GM12874 (cell line): ENCODE data around the gene GRIA3.

ENCODE experiments used
- TF ChIP-seq, protein P1 (sequence below): IDR thresholded peaks from 2 replicates; pipeline ENCODE4 v1.5.1; 2011; ENCODE audit warnings: low read depth, mild to moderate bottlenecking, control low read depth, low read length, moderate library complexity; ENCODE audit not compliant: insufficient read depth

The GRIA3 gene

DNA sequence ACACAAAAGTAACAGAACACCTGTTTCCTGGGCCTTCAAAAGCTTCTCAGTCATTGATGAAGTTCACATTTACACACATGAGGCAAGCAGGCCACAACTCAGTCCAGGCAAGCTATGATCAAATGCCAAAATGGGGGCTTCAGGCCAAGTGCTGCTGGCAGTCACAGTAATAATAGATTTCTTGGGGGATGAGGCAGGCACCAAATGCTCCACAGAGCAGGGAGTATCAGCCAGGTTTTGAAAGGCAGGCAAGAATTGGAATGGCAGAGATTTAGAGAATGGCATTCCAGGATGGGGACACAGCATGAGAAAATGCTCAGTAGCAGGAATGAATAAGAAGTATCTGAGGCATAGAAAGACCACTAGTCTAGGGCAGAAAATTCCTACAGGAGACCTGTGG, 52.8 kb downstream of the GRIA3 start:
- TF ChIP-seq, protein P1, sequence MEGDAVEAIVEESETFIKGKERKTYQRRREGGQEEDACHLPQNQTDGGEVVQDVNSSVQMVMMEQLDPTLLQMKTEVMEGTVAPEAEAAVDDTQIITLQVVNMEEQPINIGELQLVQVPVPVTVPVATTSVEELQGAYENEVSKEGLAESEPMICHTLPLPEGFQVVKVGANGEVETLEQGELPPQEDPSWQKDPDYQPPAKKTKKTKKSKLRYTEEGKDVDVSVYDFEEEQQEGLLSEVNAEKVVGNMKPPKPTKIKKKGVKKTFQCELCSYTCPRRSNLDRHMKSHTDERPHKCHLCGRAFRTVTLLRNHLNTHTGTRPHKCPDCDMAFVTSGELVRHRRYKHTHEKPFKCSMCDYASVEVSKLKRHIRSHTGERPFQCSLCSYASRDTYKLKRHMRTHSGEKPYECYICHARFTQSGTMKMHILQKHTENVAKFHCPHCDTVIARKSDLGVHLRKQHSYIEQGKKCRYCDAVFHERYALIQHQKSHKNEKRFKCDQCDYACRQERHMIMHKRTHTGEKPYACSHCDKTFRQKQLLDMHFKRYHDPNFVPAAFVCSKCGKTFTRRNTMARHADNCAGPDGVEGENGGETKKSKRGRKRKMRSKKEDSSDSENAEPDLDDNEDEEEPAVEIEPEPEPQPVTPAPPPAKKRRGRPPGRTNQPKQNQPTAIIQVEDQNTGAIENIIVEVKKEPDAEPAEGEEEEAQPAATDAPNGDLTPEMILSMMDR, result no peak

DNA sequence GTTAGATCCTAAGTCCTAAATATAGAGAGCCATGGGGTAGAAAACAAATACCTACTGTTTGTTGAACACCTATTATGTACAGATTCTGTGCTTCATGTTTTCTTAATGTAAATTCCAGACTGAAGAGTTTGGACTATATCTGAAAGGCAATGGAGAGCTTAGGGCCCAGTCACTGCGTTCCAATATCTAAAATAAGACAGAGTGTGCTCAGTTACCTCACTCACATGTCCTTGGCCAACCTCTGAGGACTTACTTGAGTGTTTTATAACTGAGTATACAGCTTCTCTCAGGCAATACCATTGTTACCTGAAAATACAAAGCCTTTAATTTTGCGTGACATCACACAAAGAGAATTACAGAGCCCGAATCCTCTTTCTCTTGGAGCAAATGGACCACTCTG, 53.2 kb downstream of the GRIA3 start:
- TF ChIP-seq, protein P1, result no peak

DNA sequence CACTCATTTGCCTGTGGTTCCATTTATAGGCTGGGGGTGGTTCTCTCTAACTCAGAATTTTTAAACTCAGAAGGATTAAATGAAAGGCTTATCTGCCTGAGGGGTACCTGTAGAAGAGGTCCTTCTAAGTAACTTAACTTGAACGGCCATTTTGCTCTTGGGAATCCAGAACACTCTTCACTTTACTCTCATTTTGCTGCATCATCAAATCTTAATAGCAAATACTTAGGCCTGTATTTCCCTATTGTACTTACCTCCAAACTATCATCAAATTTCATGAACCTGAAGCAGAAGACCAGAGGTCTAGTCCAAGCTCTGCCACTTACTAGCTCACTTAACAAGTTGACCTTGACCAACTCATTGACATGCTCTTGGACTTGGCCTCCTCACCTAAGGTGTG, 70.4 kb downstream of the GRIA3 start:
- TF ChIP-seq, protein P1, result no peak

DNA sequence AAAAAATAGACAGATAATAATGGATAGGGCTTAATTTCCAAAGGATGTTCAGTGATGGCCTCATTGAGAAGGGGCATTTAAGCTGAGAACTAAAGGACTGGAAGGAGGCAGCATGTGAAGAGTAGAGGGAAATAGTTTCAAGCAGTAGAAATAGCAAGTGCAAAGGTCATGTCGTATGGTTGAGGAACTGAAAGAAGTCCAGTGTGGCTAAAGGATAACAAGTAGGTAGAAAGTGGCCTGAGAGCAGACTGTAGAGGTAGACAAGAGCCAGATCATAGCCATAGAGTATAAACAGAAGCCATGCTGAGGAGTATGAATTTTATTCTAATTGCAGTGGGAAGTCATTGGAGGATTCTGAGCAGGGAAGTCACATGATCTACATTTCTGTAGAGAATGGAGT, 72.3 kb downstream of the GRIA3 start:
- TF ChIP-seq, protein P1, result no peak

DNA sequence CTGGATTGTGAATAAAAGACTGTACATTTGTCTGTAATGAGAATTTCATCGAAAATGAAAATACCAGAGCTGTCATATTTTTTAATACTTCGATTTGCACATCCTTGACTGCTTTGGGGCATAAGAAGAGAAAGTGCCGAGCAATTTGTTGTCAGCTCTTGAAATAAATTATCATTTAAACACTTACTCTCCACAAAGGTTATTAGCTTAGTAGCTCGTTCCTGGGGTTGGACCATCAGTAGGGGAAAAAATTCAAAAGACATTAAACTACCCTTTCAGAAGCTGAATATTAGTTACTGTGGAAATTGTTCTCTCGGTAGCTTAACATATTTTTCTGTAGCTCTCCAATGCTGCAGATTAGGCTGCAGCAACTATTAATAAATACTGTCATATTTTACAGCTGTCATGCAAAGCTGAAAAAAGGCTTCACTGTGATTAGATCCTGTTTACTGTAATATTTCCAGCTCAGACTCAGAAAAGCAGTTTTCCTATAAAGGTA, 76.9 kb downstream of the GRIA3 start:
- TF ChIP-seq, protein P1, result no peak

DNA sequence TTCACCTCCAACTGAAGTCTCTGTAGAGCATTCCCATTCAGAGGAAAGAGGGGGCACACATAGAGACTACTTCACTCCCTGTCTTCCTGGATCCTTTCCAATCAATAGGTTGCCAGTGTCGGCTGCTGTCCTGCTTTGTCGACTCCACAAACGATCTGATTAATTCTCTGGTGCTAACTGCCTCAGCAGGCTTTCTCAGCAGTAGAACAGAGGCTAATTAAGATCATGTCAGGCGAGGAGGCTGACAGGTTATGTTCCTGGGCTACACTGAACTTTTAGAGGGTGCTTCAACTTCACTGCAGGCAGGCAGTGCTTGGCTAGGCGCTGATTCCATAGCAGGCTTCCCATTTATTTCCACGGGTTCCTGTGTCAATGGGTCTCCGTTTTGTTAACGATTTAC, 79.2 kb downstream of the GRIA3 start:
- TF ChIP-seq, protein P1, result no peak

DNA sequence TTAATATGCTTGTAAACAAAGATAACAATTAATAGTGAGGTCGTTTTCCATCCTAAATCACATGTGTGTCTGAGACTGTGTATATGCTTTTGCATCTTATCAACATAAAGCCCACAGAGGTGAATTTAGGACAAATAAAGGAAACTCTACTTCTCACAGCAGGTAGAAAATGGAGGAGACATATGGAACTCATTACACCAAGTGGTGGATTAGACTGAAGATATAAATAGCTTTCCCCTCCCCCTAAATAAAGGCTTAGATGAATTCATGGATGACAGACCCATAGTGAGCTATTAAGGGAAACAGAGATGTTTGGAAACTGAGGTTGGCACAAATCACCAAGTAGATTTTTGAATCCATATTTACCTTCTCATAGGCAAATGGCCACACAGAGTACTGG, 79.7 kb downstream of the GRIA3 start:
- TF ChIP-seq, protein P1, result no peak
